GM12801 (cell line): ENCODE measurements around the gene FKBP5.

ENCODE experiments used
- TF ChIP-seq, protein P1 (sequence below): IDR thresholded peaks from one replicate; pipeline ENCODE4 v1.5.1; 2011; ENCODE audit warnings: control low read depth; ENCODE audit not compliant: insufficient read length; ENCODE audit errors: extremely low read depth

FKBP5 gene

DNA sequence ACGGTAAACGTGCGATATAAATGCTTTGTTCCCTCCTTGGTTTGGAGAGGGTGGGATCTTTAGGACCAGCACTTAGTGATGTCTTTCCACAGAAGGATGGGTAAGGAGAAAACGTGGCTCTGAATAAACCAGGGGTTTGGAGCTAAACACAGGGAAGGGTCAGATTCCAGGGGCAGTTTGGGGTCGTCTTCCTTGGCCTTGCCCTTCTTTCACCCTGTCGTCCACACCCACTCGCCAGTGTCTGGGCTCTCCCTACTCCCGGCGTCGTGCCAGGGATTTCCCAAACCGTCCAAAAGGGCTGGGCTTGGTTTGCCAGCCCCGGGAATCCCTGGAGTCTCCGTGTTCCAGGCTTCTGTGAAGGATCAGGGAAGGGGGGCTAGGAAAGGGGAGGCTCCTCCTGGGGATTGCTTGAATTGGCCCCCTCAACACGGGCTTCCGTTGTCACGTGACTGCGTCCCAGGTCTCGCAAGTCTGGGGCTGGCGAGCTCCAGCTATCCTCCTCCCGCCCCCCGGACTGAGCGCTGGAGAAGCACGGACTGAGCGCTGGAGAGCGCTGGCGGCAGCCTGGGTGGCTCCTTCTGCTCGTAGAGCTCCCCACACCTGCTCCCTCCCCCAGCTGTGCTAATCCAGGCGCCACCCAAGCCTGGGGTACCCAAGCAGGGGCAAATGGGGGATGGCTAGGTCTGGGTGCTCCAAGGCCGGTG is 38.7 kb upstream of the FKBP5 start:
- TF ChIP-seq, protein P1, sequence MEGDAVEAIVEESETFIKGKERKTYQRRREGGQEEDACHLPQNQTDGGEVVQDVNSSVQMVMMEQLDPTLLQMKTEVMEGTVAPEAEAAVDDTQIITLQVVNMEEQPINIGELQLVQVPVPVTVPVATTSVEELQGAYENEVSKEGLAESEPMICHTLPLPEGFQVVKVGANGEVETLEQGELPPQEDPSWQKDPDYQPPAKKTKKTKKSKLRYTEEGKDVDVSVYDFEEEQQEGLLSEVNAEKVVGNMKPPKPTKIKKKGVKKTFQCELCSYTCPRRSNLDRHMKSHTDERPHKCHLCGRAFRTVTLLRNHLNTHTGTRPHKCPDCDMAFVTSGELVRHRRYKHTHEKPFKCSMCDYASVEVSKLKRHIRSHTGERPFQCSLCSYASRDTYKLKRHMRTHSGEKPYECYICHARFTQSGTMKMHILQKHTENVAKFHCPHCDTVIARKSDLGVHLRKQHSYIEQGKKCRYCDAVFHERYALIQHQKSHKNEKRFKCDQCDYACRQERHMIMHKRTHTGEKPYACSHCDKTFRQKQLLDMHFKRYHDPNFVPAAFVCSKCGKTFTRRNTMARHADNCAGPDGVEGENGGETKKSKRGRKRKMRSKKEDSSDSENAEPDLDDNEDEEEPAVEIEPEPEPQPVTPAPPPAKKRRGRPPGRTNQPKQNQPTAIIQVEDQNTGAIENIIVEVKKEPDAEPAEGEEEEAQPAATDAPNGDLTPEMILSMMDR = no peak

- TF ChIP-seq, protein P1 = no peak
Measured at GRCh38 chr6:35725721-35726438, 37.2 kb upstream of the FKBP5 start.

- TF ChIP-seq, protein P1 = no peak
Measured at GRCh38 chr6:35725081-35725708, 36.5 kb upstream of the FKBP5 start.

GRCh38 chr6:35724471-35724870 is 35.8 kb upstream of the FKBP5 start:
- TF ChIP-seq, protein P1 = no peak

GRCh38 chr6:35724059-35724458 is 35.3 kb upstream of the FKBP5 start:
- TF ChIP-seq, protein P1 = no peak

DNA sequence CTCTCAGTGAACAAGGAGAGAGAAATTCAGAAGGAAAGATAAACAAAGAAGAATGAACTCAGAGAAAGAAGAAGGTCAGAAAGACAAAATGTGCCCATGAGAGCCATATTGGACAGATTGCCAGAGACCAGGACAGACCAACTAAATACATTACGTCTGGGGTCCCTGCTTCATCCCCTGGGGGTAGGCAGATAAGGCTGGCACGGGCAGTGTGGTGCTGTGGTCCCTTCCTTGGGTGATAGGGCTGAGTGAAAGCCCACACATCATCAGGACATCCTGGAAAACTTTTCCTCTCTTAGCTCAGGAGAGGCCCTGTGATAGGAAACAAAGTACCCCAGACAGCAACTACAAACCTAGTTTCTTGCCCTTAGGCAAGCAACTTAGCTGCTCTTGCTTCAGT is 34.9 kb upstream of the FKBP5 start:
- TF ChIP-seq, protein P1 = no peak

DNA sequence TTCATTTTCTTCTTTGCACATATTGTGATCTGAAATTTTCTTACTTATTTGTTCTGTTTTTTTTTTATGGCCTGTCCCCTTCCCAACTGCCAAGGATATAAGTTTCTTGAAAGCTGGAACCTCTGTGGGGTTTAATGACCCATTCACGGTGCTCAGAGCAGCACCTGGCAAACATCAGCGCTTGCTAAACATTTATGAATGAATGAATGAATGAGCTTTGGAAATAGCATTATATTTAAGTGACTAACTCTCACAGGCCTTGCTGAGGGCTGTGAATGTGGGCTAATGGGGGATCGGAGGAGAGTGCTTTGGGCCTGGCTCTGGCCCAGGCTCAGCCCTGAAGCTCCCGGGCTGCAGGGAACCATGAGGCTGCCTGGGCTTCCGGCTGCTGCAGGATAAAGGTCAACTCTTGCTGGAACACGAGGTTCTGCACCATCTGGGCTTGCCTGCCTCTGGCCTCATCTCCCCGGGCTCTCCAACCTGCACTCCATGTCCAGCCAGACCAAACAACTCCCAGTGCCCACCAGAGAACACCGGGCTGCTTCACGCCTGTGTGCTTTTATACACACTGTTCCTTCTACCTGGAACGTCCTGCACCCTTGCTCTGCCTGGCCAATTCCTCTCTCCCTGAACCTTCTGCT is 33.5 kb upstream of the FKBP5 start:
- TF ChIP-seq, protein P1 = no peak
